T follicular helper cell (primary cell): Measurements from ENCODE around the gene ORC2.
"Not testable (repeated sequence)": the region's sequence is repeated elsewhere in the genome, so short reads cannot be mapped to it uniquely, and the experiment has no call there.

Experiments
- DNase-seq: peaks from one replicate; pipeline ENCODE4 v3.0.0-alpha.2; 2020; ENCODE audit warnings: low read depth
- total RNA-seq, 2 experiments: gene quantifications; one replicate each; lab custom pipeline; 2026; lab: John Stamatoyannopoulos, UW

ORC2 gene
- 83.5 to 86.3 reads per million in 2 experiments for total RNA-seq

- peak; percentile 89 for DNase-seq
Measured at GRCh38 chr2:200963124-200963917, at the start of gene ORC2. ORC2 (minus strand) TSS chr2:200963660; CDS start chr2:200958123, 5,537 bp downstream.

GRCh38 chr2:201008296-201008829 is 44.9 kb upstream of the ORC2 start:
- DNase-seq: no peak

GRCh38 chr2:201007584-201007998 is 44.1 kb upstream of the ORC2 start:
- DNase-seq: no peak

- no peak for DNase-seq
Measured at GRCh38 chr2:201006704-201007103, 43.2 kb upstream of the ORC2 start.

GRCh38 chr2:201004370-201004769 is 40.9 kb upstream of the ORC2 start:
- DNase-seq: no peak

GRCh38 chr2:200993097-200993496 is 29.6 kb upstream of the ORC2 start:
- DNase-seq: no peak

- DNase-seq: no peak
Measured at GRCh38 chr2:200987137-200987536, 23.7 kb upstream of the ORC2 start.

GRCh38 chr2:200985799-200986198 is 22.3 kb upstream of the ORC2 start:
- DNase-seq: no peak

- no peak for DNase-seq
Measured at GRCh38 chr2:200976710-200977109, 13.2 kb upstream of the ORC2 start.

GRCh38 chr2:200975672-200976071 is 12.2 kb upstream of the ORC2 start:
- DNase-seq: no peak

- DNase-seq: not testable (repeated sequence)
Measured at GRCh38 chr2:200970057-200970456, 6.6 kb upstream of the ORC2 start.

GRCh38 chr2:200968735-200969134 is 5.3 kb upstream of the ORC2 start:
- no peak for DNase-seq

- no peak for DNase-seq
Measured at GRCh38 chr2:200968162-200968561, 4.7 kb upstream of the ORC2 start.

GRCh38 chr2:200966770-200967169 is 3.3 kb upstream of the ORC2 start:
- DNase-seq: no peak

- no peak for DNase-seq
Measured at GRCh38 chr2:200964498-200964897, 1.0 kb upstream of the ORC2 start.

- DNase-seq: not testable (repeated sequence)
Measured at GRCh38 chr2:200963918-200964252, 425 bp upstream of the ORC2 start.

- DNase-seq: no peak
Measured at GRCh38 chr2:200962811-200963123, 693 bp downstream of the ORC2 start.

- no peak for DNase-seq
Measured at GRCh38 chr2:200961674-200962073, 1.8 kb downstream of the ORC2 start.

- DNase-seq: no peak
Measured at GRCh38 chr2:200950378-200950777, 13.1 kb downstream of the ORC2 start.

GRCh38 chr2:200945395-200945729 is 18.1 kb downstream of the ORC2 start:
- no peak for DNase-seq

- DNase-seq: no peak
Measured at GRCh38 chr2:200944467-200945394, 18.7 kb downstream of the ORC2 start.

GRCh38 chr2:200943527-200944105 is 19.8 kb downstream of the ORC2 start:
- DNase-seq: no peak

GRCh38 chr2:200939832-200940231 is 23.6 kb downstream of the ORC2 start:
- no peak for DNase-seq
